ENCODE results near the gene FNTB. TPM values are rescaled to one million over a fixed set of nuclear protein-coding genes. Genes with fewer than 3 reads are reported as not detected.

FNTB gene
- polyA plus RNA-seq, 1 experiment: 17.3 TPM

GRCh38 chr14:64948612-64949210, 38.0 kb upstream of the FNTB start:
- H3K27me3 ChIP-seq (ENCODE audit: control insufficient read depth, insufficient read depth, low read length): no peaks in the 10 kb centered on the region
- H3K4me3 ChIP-seq (ENCODE audit: low read depth, low read length): no peak overlapping the region
- no peaks in the 10 kb centered on the region for H3K9me3 ChIP-seq (ENCODE audit: control insufficient read depth, insufficient read depth, low read length)
- CTCF ChIA-PET: no interaction called here
- no peak overlapping the region for H3K27ac ChIP-seq (ENCODE audit: low read depth, low read length)
- no peak for DNase-seq (ENCODE audit: low read depth, low spot score)
- POLR2A ChIA-PET: no interaction called here
- no peak for TF ChIP-seq CTCF (IDR thresholded peaks at IDR 0.05; ENCODE audit: low read depth, low read length)

GRCh38 chr14:64950889-64951288, 35.8 kb upstream of the FNTB start:
- no peak for DNase-seq (ENCODE audit: low read depth, low spot score)
- Histone ChIP-seq H3K4me3 (ENCODE audit: low read depth, low read length) (no peak overlapping the region), H3K9me3 (ENCODE audit: control insufficient read depth, insufficient read depth, low read length) (no peaks in the 10 kb centered on the region), H3K27ac (ENCODE audit: low read depth, low read length) (no peak overlapping the region), H3K27me3 (ENCODE audit: control insufficient read depth, insufficient read depth, low read length) (no peaks in the 10 kb centered on the region)
- ChIA-PET CTCF (no interaction called here), POLR2A (no interaction called here)
- TF ChIP-seq CTCF (IDR thresholded peaks at IDR 0.05; ENCODE audit: low read depth, low read length): no peak

- Histone ChIP-seq H3K9me3 (ENCODE audit: control insufficient read depth, insufficient read depth, low read length) (no peaks in the 10 kb centered on the region), H3K4me3 (ENCODE audit: low read depth, low read length) (no peak overlapping the region), H3K27ac (ENCODE audit: low read depth, low read length) (no peak overlapping the region), H3K27me3 (ENCODE audit: control insufficient read depth, insufficient read depth, low read length) (no peaks in the 10 kb centered on the region)
- ChIA-PET POLR2A (no interaction called here), CTCF (no interaction called here)
- DNase-seq (ENCODE audit: low read depth, low spot score): no peak
- no peak for TF ChIP-seq CTCF (IDR thresholded peaks at IDR 0.05; ENCODE audit: low read depth, low read length)
Measured at GRCh38 chr14:64951291-64951690, 35.4 kb upstream of the FNTB start.

- POLR2A ChIA-PET: interaction anchor here (0.6 kb wide), 1 partner anchor 16 kb away, joined by 5 read pairs; no protein-coding TSS in a partner anchor
- Histone ChIP-seq H3K4me3 (ENCODE audit: low read depth, low read length) (no peak overlapping the region), H3K27me3 (ENCODE audit: control insufficient read depth, insufficient read depth, low read length) (no peaks in the 10 kb centered on the region), H3K9me3 (ENCODE audit: control insufficient read depth, insufficient read depth, low read length) (no peaks in the 10 kb centered on the region), H3K27ac (ENCODE audit: low read depth, low read length) (no peak overlapping the region)
- CTCF ChIA-PET: no interaction called here
- no peak for TF ChIP-seq CTCF (IDR thresholded peaks at IDR 0.05; ENCODE audit: low read depth, low read length)
- DNase-seq (ENCODE audit: low read depth, low spot score): no peak
Measured at GRCh38 chr14:64951724-64952123, 35.0 kb upstream of the FNTB start.

- H3K27ac ChIP-seq (ENCODE audit: low read depth, low read length): no peak overlapping the region
- CTCF ChIA-PET: interaction anchor here (0.5 to 1.6 kb wide), 3 partner anchors 36 to 67 kb away, joined by 3 to 10 read pairs (median 4); no protein-coding TSS in a partner anchor
- H3K9me3 ChIP-seq (ENCODE audit: control insufficient read depth, insufficient read depth, low read length): no peaks in the 10 kb centered on the region
- TF ChIP-seq CTCF (IDR thresholded peaks at IDR 0.05; ENCODE audit: low read depth, low read length): 0 out of 2 replicates have a peak, but pooled peaks have one; percentile 6
- H3K27me3 ChIP-seq (ENCODE audit: control insufficient read depth, insufficient read depth, low read length): no peaks in the 10 kb centered on the region
- H3K4me3 ChIP-seq (ENCODE audit: low read depth, low read length): no peak overlapping the region
- no peak for DNase-seq (ENCODE audit: low read depth, low spot score)
- POLR2A ChIA-PET: no interaction called here
Measured at GRCh38 chr14:64952598-64953309, 33.9 kb upstream of the FNTB start.
